Breast epithelium (tissue), 3 donors: ENCODE results near the gene CEP76.

ENCODE experiments used
- CTCF ChIP-seq, 3 donors: fragments of 450-650 bp; IDR thresholded peaks; one replicate each; pipeline ENCODE4 v1.5.1; 2016 to 2017; ENCODE audit warnings: antibody characterized with exemption in 3 of 3, mild to moderate bottlenecking in 3 of 3, moderate library complexity in 3 of 3
- POLR2AphosphoS5 ChIP-seq, 3 donors: sonication (generic); formaldehyde crosslinking; IDR thresholded peaks; one replicate each; pipeline ENCODE4 v1.6.1; 2017; ENCODE audit warnings: antibody characterized with exemption in 3 of 3

- no peak for TF ChIP-seq POLR2AphosphoS5 (IDR thresholded peaks at IDR 0.05)
- no peak for TF ChIP-seq CTCF (IDR thresholded peaks at IDR 0.05)
Measured at GRCh38 chr18:12750715-12751502, 48.4 kb upstream of the CEP76 start.
